NCI-H1105 (cell line): ENCODE measurements around the gene MTG2.

ENCODE experiments used
- DNase-seq: peaks from one replicate; lab custom pipeline; 2025; lab: John Stamatoyannopoulos, UW

The MTG2 gene

GRCh38 chr20:62219992-62220665 is 37.3 kb downstream of the MTG2 start, which contains the start of gene HRH3:
TSS of gene HRH3 (minus strand) at chr20:62220278. CDS start at chr20:62219970, 308 bp downstream.
- peak; percentile 33 for DNase-seq

- no peak for DNase-seq
Observed at GRCh38 chr20:62220666-62221568, 38.1 kb downstream of the MTG2 start.

- no peak for DNase-seq
Observed at GRCh38 chr20:62222266-62222850, 39.5 kb downstream of the MTG2 start.

GRCh38 chr20:62222972-62223371 is 40.1 kb downstream of the MTG2 start:
- no peak for DNase-seq

- DNase-seq, result no peak
Observed at GRCh38 chr20:62223571-62223970, 40.7 kb downstream of the MTG2 start.

GRCh38 chr20:62224113-62224855 is 41.5 kb downstream of the MTG2 start:
- DNase-seq, result no peak

- no peak for DNase-seq
Observed at GRCh38 chr20:62225026-62225425, 42.2 kb downstream of the MTG2 start.

GRCh38 chr20:62225820-62226635 is 43.2 kb downstream of the MTG2 start:
- no peak for DNase-seq

- no peak for DNase-seq
Observed at GRCh38 chr20:62226707-62227590, 44.1 kb downstream of the MTG2 start.

GRCh38 chr20:62227591-62227976 is 44.8 kb downstream of the MTG2 start:
- DNase-seq, result no peak

- DNase-seq, result no peak
Observed at GRCh38 chr20:62227977-62228958, 45.4 kb downstream of the MTG2 start.

- no peak for DNase-seq
Observed at GRCh38 chr20:62228982-62229545, 46.2 kb downstream of the MTG2 start.

GRCh38 chr20:62229667-62230066 is 46.8 kb downstream of the MTG2 start:
- no peak for DNase-seq

- no peak for DNase-seq
Observed at GRCh38 chr20:62230276-62230675, 47.4 kb downstream of the MTG2 start.

GRCh38 chr20:62230696-62231095 is 47.9 kb downstream of the MTG2 start:
- no peak for DNase-seq

GRCh38 chr20:62231292-62231691 is 48.5 kb downstream of the MTG2 start:
- DNase-seq, result no peak

GRCh38 chr20:62232194-62232593 is 49.4 kb downstream of the MTG2 start:
- DNase-seq, result no peak

- DNase-seq, result no peak
Observed at GRCh38 chr20:62232770-62233645, 50.2 kb downstream of the MTG2 start.
